ENCODE results near the gene CCT5. TPM values are rescaled to one million over a fixed set of nuclear protein-coding genes. Genes with fewer than 3 reads are reported as not detected.

Gene CCT5
- total RNA-seq, 1 donor from 2014 or later, result 159 TPM

DNA sequence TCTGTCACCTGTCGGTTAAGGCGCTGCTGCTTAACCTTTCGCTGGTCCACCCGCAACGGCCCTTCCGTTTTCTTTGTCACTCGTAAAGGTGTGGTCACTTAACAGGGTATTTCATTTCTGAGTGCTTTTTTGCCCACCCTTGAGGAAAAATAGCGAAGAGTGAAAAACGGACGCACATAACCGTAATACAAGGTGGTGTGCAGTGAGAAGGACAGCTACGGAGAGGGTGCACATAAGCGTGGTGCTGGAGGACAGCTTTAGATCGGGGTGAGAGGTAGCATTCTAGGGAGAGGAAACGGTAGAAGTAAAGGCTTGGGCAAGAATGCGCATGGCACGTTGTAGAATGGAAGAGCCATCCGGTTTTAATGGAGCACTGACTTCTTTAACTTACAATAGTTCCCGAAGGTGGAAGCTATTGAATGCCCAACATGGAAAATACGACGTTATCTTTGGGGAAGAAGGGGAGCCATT is 761 bp downstream of the CCT5 start:
- peaks cover 19% of the 10 kb centered on the region for H3K36me3 Mint-ChIP-seq (ENCODE audit: unreplicated experiment)
- no peaks in the 10 kb centered on the region for H3K9me3 Mint-ChIP-seq (ENCODE audit: unreplicated experiment)
- no peaks in the 10 kb centered on the region for H3K27me3 Mint-ChIP-seq (ENCODE audit: unreplicated experiment)
- no peak for DNase-seq (ENCODE audit: extremely low spot score, unreplicated experiment)
- TF ChIP-seq, protein P1, sequence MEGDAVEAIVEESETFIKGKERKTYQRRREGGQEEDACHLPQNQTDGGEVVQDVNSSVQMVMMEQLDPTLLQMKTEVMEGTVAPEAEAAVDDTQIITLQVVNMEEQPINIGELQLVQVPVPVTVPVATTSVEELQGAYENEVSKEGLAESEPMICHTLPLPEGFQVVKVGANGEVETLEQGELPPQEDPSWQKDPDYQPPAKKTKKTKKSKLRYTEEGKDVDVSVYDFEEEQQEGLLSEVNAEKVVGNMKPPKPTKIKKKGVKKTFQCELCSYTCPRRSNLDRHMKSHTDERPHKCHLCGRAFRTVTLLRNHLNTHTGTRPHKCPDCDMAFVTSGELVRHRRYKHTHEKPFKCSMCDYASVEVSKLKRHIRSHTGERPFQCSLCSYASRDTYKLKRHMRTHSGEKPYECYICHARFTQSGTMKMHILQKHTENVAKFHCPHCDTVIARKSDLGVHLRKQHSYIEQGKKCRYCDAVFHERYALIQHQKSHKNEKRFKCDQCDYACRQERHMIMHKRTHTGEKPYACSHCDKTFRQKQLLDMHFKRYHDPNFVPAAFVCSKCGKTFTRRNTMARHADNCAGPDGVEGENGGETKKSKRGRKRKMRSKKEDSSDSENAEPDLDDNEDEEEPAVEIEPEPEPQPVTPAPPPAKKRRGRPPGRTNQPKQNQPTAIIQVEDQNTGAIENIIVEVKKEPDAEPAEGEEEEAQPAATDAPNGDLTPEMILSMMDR (IDR thresholded peaks at IDR 0.05), result no peak
- peak overlapping the region; percentile 76 for H3K27ac Mint-ChIP-seq (ENCODE audit: unreplicated experiment)
- peak overlapping the region; percentile 89 for H3K4me3 Mint-ChIP-seq (ENCODE audit: unreplicated experiment)
- H3K4me1 Mint-ChIP-seq (ENCODE audit: unreplicated experiment), result peaks cover 32% of the 10 kb centered on the region

DNA sequence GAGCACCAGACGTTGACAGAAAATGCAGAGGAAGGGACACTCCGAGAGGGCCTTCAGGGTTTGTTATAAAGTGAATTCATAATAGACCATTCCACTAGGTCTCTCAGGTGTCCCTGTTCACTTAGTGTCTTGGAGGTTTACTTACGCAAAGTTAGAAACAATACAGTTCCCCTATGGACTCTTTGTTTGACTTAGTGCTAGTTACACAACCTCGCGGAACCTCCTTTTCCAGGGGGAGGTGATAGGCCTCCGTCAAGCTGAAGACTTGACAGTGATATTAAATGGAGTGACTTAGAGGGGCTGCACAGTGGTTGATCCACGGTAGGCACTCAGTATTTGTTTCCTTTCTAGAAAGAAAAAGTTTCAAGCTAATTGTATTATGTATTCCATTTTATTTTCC is 1.3 kb downstream of the CCT5 start:
- Mint-ChIP-seq H3K36me3 (ENCODE audit: unreplicated experiment) (peaks cover 25% of the 10 kb centered on the region), H3K27ac (ENCODE audit: unreplicated experiment) (peak overlapping the region; percentile 76)

DNA sequence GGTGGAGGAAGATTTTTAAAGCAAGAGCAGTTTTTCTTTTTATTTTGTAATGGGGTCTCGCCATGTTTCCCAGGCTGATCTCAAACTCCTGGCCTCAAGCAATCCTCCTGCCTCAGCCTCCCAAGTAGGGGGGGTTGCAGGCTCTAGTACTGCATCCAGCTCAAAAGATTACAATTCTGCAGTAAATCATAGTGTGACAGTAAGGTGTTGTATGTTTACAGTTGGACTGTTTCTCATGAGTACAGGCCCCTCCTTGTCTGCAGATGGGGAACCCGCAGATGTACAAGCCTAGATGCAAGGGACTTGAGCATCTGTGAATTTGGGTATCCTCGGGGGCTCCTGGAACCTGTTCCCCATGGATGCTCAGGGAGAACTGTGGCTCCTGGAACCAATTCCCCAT is 3.3 kb downstream of the CCT5 start:
- Mint-ChIP-seq H3K27me3 (ENCODE audit: unreplicated experiment) (no peaks in the 10 kb centered on the region), H3K36me3 (ENCODE audit: unreplicated experiment) (peaks cover 38% of the 10 kb centered on the region), H3K9me3 (ENCODE audit: unreplicated experiment) (no peaks in the 10 kb centered on the region), H3K27ac (ENCODE audit: unreplicated experiment) (no peak overlapping the region), H3K4me3 (ENCODE audit: unreplicated experiment) (no peak overlapping the region), H3K4me1 (ENCODE audit: unreplicated experiment) (peaks cover 28% of the 10 kb centered on the region)
- DNase-seq (ENCODE audit: extremely low spot score, unreplicated experiment), result no peak
- TF ChIP-seq, protein P1 (IDR thresholded peaks at IDR 0.05), result no peak

More for the DNA sequence above, 1.3 kb downstream of the CCT5 start:
- Mint-ChIP-seq H3K4me3 (ENCODE audit: unreplicated experiment) (peak overlapping the region; percentile 89), H3K27me3 (ENCODE audit: unreplicated experiment) (no peaks in the 10 kb centered on the region), H3K4me1 (ENCODE audit: unreplicated experiment) (peaks cover 32% of the 10 kb centered on the region), H3K9me3 (ENCODE audit: unreplicated experiment) (no peaks in the 10 kb centered on the region)
- no peak for DNase-seq (ENCODE audit: extremely low spot score, unreplicated experiment)
- TF ChIP-seq, protein P1 (IDR thresholded peaks at IDR 0.05), result no peak

DNA sequence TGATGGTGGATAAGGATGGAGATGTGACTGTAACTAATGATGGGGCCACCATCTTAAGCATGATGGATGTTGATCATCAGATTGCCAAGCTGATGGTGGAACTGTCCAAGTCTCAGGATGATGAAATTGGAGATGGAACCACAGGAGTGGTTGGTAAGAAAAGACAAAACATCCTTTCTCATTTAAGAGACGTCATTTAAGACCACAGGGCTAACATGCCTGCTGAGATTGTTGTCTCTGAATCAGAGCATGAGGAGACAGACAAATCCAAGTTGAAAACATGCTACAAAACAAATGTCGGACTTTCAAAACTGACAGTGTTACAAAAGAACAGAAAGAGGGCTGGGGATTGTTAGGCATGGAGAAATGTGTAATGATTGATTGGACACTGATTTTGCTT is 4.6 kb downstream of the CCT5 start:
- H3K9me3 Mint-ChIP-seq (ENCODE audit: unreplicated experiment), result no peaks in the 10 kb centered on the region
- no peak overlapping the region for H3K4me3 Mint-ChIP-seq (ENCODE audit: unreplicated experiment)
- no peaks in the 10 kb centered on the region for H3K27me3 Mint-ChIP-seq (ENCODE audit: unreplicated experiment)
- no peak for DNase-seq (ENCODE audit: extremely low spot score, unreplicated experiment)
- H3K36me3 Mint-ChIP-seq (ENCODE audit: unreplicated experiment), result peaks cover 45% of the 10 kb centered on the region
- TF ChIP-seq, protein P1 (IDR thresholded peaks at IDR 0.05), result no peak
- H3K4me1 Mint-ChIP-seq (ENCODE audit: unreplicated experiment), result peaks cover 23% of the 10 kb centered on the region
- no peak overlapping the region for H3K27ac Mint-ChIP-seq (ENCODE audit: unreplicated experiment)

DNA sequence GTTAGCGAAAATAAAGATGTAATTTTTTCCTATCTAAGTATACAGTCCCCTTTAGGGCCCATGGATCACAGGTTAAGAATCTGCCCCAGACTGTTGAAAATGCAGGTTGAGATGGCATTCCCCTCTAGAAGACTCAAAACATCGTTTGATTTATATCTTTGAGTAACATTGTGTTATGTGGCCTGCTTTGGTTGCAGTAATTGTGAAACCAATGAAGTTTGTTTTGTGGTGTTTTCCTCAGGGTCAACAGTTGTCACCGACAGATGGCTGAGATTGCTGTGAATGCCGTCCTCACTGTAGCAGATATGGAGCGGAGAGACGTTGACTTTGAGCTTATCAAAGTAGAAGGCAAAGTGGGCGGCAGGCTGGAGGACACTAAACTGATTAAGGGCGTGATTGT is 7.8 kb downstream of the CCT5 start:
- H3K36me3 Mint-ChIP-seq (ENCODE audit: unreplicated experiment), result peaks cover 64% of the 10 kb centered on the region

More for the DNA sequence above, 7.8 kb downstream of the CCT5 start:
- H3K27ac Mint-ChIP-seq (ENCODE audit: unreplicated experiment), result no peak overlapping the region
- H3K27me3 Mint-ChIP-seq (ENCODE audit: unreplicated experiment), result no peaks in the 10 kb centered on the region
- no peak for DNase-seq (ENCODE audit: extremely low spot score, unreplicated experiment)
- H3K4me3 Mint-ChIP-seq (ENCODE audit: unreplicated experiment), result no peak overlapping the region
- no peaks in the 10 kb centered on the region for H3K9me3 Mint-ChIP-seq (ENCODE audit: unreplicated experiment)
- TF ChIP-seq, protein P1 (IDR thresholded peaks at IDR 0.05), result no peak
- peaks cover 5% of the 10 kb centered on the region for H3K4me1 Mint-ChIP-seq (ENCODE audit: unreplicated experiment)
